NCI-H82 treated with DMSO at 0.1 percent for 48 hours (cell line): Measurements from ENCODE around the gene LYRM4.

Source experiments
- DNase-seq: peaks from one replicate; lab custom pipeline; 2025; ENCODE audit not compliant: unreplicated experiment; lab: John Stamatoyannopoulos, UW

LYRM4 gene

DNA sequence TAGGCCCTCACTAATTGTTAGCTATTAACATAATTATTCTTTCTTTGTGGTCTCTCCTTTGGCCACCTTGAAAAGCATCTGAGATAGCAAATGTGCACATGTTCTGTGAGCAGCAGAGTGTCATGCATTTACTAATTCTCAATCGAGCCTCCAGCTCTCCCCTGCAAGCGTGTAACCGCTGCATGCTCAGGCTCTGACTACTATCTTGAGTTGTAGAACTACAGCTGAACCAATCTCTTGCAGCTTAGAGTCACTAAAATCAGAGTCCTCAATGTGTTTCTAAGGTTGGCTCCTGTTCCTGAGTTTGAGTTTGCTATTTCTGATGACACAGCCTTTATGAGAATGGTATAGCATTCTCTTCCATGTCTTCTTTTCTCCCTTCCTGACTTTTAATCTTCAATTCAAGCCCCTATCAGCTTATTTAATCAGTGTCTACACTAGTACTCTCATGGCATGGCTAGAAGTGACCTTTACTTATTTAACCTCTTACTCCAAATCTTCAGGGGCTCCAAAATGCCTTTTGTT is 110.1 kb downstream of the LYRM4 start:
- no peak for DNase-seq

DNA sequence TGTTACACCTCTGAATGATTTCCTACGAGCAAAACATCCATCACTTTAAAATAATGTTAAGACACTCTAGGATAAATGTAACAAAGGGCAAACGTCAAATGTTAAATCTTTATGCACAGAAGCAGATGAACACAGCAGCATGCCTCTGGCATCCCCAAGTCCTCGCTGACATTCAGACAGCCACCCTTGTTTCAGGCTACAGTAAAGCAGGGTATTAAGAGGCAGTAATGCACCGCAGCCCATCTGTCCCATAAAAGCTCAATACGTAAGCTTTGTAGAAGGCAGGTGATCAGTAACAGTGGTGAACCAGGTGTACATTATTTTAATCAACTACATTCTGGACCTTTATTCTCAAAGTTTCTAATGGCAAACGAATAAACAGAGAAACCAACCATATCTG is 110.9 kb downstream of the LYRM4 start:
- DNase-seq, result peak; percentile 38

- DNase-seq, result no peak
These were observed 111.5 kb downstream of the LYRM4 start for GRCh38 chr6:5149159-5149704.

DNA sequence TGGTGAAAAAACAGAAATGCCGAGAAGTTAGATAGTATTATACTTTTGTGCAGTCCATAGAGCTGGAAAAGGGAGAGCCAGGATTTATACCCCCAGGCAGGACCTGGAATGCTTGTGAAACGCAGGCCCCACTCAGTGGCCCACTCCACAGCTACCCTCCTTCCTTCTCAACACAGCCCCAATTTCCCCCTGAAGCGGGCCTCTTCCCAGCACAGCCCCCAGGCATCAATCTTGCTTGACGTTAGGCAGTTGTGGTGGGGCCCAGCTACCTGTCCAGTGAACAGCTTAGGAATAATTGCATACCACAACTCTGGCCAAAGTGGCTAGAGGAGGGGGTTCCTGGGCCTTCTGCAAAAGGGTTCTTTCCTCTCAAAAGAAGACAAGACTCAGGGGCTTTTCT is 114.4 kb downstream of the LYRM4 start:
- no peak for DNase-seq

DNA sequence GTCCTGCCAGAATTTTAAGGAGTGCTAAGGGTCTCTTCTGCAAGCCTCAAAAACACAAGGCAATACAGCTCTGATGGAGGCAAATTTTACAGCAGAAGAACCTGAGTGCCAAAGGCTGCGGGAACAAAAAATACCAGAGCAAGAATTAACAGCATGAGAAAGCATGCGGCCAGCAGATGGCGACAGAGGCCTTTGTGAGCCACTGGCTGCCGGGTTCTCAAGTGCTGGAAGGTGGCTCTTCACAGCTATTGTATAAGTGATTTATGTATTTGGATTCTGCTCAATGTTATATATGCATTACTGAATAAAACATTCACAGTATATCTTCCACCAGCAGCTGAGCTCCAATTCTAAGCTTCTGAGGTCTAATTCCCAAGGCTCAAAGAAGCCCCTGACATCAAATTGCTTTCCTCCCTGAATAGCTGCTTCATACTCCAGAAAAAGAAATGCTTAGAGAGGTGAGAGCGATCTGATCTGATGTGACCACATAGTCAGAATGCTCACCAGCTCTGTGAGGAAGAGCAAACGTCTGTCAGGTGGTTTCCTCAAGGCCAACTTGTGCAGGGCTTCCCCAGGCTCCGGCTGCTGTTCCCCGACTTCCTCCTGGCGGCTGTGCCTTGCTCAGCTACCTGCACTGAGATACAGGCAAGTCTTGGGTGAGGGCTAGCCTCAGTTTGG is 117.0 kb downstream of the LYRM4 start:
- peak; percentile 65 for DNase-seq

DNA sequence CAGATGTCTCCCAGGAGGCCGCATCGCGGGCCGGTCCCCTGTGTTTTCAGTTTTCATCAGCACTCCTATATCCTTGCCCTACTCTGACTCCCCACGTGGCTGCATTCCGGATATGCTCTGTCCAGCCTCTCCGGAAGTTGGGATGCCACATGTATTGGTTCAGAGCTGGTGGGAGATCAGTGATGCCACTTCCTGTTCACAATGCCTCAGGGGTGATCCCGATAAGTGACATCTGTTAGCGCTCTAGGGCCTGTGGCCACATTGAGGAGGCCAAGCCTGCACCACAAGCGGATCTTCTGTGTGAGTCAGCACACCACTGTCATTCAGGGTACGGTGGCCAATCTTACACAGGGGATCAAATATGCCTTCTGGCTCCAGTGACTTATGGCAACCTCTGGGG is 117.8 kb downstream of the LYRM4 start:
- DNase-seq, result no peak

- DNase-seq, result no peak
These were observed 118.6 kb downstream of the LYRM4 start for GRCh38 chr6:5142131-5142530.

DNA sequence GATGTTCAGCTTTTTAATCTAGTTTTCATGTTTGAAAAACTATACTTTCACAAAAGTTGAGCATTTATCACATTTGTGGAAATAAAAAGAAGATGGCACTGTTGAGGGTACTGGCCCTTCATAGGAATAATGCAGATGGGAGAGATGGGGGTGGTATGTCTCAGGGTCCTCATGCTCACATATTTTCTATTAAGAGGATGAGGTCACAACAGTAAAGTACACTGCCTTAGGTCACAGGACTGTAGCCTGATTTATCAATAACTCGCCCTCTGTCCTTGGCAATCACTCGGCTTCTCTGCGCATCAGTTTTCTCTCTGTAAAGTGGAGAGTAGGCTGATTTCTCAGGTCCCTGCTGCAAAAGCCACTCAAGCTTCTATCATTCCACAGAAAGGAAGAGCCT is 119.7 kb downstream of the LYRM4 start:
- DNase-seq, result no peak

DNA sequence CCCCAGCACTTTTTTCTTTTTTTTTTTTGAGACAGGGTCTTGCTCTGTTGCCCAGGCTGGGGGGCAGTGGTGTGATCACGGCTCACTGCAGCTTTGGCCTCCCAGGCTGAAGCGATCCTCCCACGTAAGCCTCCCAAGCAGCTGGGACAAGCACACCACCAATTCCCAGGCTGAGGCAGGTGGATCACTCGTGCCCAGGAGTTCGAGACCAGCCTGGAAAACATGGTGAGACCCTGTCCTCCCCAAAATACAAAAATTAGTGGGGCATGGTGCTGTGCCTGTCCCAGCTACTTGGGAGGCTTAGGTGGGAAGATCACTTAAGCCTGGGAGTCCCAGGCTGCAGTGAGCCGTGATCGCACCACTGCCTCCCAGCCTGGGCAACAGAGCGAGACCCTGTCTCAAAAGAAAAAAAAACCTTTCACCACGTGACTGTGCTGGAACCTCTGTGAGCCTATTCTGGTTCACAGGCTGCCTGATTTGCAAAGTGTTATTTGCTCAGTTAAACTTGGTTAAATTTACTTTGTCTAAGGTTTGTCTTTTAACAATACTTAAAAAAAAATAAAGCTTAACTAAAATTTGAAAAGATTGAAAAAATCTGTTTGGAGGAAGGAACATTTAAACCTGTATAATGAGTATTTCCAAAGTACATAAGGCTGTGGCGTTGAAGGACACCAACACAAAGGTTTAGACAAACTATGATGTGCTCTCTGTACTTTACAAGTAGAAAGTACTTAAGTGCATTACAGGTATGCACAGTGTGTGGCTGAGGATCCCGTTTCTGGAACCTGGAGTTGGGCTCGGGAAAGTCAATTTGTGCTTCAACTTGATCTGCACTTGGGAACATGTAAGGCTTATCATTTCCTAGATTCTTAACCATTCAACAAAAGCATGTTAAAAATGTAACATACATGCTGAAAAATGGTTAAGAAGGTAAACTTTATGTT is 120.7 kb downstream of the LYRM4 start:
- no peak for DNase-seq

- DNase-seq, result no peak
These were observed 121.5 kb downstream of the LYRM4 start for GRCh38 chr6:5138995-5139827.

- DNase-seq, result no peak
These were observed 123.9 kb downstream of the LYRM4 start for GRCh38 chr6:5136851-5137250.

GRCh38 chr6:5135788-5136376 is 124.9 kb downstream of the LYRM4 start:
- DNase-seq, result peak; percentile 33

DNA sequence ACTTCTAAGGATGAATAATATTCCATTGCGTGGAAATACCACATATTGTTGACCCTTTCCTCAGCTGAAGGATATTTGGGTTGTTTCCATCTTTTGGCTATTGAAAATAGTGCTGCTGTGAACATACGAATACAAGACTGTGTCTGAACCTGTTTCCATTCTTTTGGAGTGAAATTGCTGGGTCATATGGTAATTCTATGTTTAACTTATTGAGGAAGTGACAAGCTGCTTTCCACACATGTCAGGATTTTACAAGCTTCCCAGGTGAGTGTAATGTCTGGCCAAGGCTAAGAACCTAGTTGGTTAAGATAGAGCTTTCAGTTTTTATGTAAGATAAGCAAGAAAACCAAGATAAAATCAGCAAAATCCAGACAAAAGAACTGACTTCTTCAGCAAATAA is 126.8 kb downstream of the LYRM4 start:
- DNase-seq, result no peak

DNA sequence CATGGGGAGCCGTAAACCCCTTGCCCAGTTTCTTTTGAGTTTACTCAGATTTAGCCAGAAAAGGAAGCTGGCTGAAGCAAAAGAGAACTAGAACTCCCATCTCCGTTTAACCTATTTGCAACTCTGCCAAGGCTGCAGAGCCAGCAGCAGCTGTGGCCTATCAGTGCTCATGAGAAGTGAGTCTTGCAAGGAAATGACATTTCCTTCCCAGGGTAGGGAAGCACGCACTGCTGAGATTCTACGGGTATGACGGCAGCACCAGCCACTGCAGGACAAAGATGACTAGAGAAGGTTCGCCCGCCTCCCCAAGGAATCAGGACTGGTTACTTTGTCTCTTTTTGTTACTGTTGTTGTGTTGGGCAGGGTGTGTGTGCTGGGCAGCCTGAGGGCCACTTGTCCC is 128.0 kb downstream of the LYRM4 start:
- no peak for DNase-seq

GRCh38 chr6:5130135-5130866 is 130.4 kb downstream of the LYRM4 start:
- DNase-seq, result no peak

DNA sequence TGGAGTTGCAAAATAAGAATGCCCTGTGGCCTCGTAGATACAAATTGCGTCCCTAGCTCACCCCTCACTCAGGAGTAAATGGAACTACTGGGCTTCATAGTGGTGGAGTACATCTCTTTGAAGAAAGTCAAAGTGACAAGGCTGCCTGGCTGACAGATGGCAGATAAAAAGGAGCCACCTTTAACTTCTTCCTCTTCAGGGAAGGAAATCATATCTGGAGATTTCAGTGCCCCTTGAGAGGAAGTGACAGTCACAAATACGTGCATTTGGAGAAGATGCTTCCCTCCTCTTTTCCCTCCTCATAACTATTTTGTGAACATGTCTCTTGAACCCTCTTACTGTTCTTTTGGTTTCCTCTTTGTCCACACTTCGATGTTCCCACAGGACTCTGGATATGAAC is 132.4 kb downstream of the LYRM4 start:
- no peak for DNase-seq

GRCh38 chr6:5127106-5127687 is 133.6 kb downstream of the LYRM4 start:
- no peak for DNase-seq

GRCh38 chr6:5126214-5126613 is 134.5 kb downstream of the LYRM4 start:
- no peak for DNase-seq

GRCh38 chr6:5125152-5126006 is 135.4 kb downstream of the LYRM4 start:
- no peak for DNase-seq
